HCT116 (cell line): ENCODE measurements around the gene DDX10. TPM values are rescaled to one million over a fixed set of nuclear protein-coding genes. Genes with fewer than 3 reads are reported as not detected.

ENCODE experiments used
- ATAC-seq: fragments of 200-7000 bp; cut with Tn5 transposase; 2 replicates; pipeline ENCODE4 v1.9.1; 2020; ENCODE audit warnings: mild to moderate bottlenecking, moderate library complexity
- BruUV-seq: library from RNA; stranded (reverse); fragments of 400-500 nt; replicated peaks from 2 replicates; lab custom pipeline; 2021; lab: Mats Ljungman, UMichigan
- CTCF ChIA-PET: fragments of 300-600 bp; sonication (Branson Sonifier 250); formaldehyde crosslinking; loops from one replicate; lab custom pipeline; 2021; ENCODE audit warnings: antibody characterized with exemption; lab: Charles Lee
- POLR2A ChIA-PET: fragments of 300-600, 350-600 bp; sonication (Branson Sonifier 250); formaldehyde crosslinking; loops from one replicate; lab custom pipeline; 2021; ENCODE audit warnings: antibody characterized with exemption; lab: Charles Lee
- RAD21 ChIA-PET, 2 experiments: fragments of 300-600 bp; sonication (Branson Sonifier 250); formaldehyde crosslinking; loops; one replicate each; lab custom pipeline; 2023; ENCODE audit warnings: low total read pairs in 2 of 2; ENCODE audit not compliant: uncharacterized antibody in 2 of 2, unreplicated experiment in 2 of 2, low non-redundant PET in 1 of 2; lab: Charles Lee
- DNase-seq: peaks from one replicate; pipeline ENCODE4 v3.0.0-alpha.2; 2010; ENCODE audit warnings: low read depth, low spot score
- H2AFZ ChIP-seq: fragments of 200-600 bp; shearing (Covaris generic), sonication (generic); 2 replicates; pipeline ENCODE4 v1.6.1; 2017; ENCODE audit warnings: low read depth, mixed run types, mixed read lengths, antibody characterized with exemption, low read length; ENCODE audit not compliant: poor library complexity, severe bottlenecking
- H3K27ac ChIP-seq: 2 replicates; pipeline ENCODE4 v1.5.1; 2012; ENCODE audit warnings: low read depth, low read length
- H3K27me3 ChIP-seq: fragments of 200-600 bp; sonication (generic); 2 replicates; pipeline ENCODE4 v1.6.1; 2016; ENCODE audit warnings: mixed run types, low read length, mixed read lengths; ENCODE audit not compliant: insufficient read depth
- H3K36me3 ChIP-seq, 2 experiments: fragments of 200-500 bp in 1 of 2; fragments of 200-600 bp in 1 of 2; sonication (Bioruptor generic) in 1 of 2; sonication (generic) in 1 of 2; 2 replicates each; pipeline versions ENCODE4 v1.5.1 to v1.6.1; 2014 to 2016; ENCODE audit warnings: low read length in 2 of 2, inconsistent platforms in 1 of 2, mixed read lengths in 1 of 2, mixed run types in 1 of 2; ENCODE audit not compliant: insufficient read depth in 2 of 2, control insufficient read depth in 1 of 2
- H3K4me1 ChIP-seq, 2 experiments: fragments of 200-600 bp in 1 of 2; sonication (generic) in 1 of 2; 2 replicates each; pipeline versions ENCODE4 v1.5.1 to v1.6.1; 2012 to 2017; ENCODE audit warnings: low read length in 2 of 2, inconsistent platforms in 1 of 2, mild to moderate bottlenecking in 1 of 2, mixed read lengths in 1 of 2, mixed run types in 1 of 2, moderate library complexity in 1 of 2; ENCODE audit not compliant: insufficient read depth in 2 of 2, control insufficient read depth in 1 of 2
- H3K4me2 ChIP-seq: fragments of 200-600 bp; sonication (generic); 2 replicates; pipeline ENCODE4 v1.6.1; 2017; ENCODE audit warnings: mixed run types, low read length, mixed read lengths
- H3K4me3 ChIP-seq, 2 experiments: fragments of 200-600 bp in 1 of 2; sonication (generic) in 1 of 2; replicated peaks in 1 of 2; 2 replicates each; pipeline ENCODE4 v1.5.1; 2011 to 2016; ENCODE audit warnings: low read length in 2 of 2, control low read depth in 1 of 2, low read depth in 1 of 2, mild to moderate bottlenecking in 1 of 2, mixed read lengths in 1 of 2, mixed run types in 1 of 2
- H3K79me2 ChIP-seq: fragments of 200-600 bp; sonication (generic); 2 replicates; pipeline ENCODE4 v1.6.1; 2017; ENCODE audit warnings: mild to moderate bottlenecking, mixed run types, low read length, moderate library complexity, mixed read lengths; ENCODE audit not compliant: insufficient read depth
- H3K9ac ChIP-seq: fragments of 200-600 bp; sonication (generic); 2 replicates; pipeline ENCODE4 v1.6.1; 2016; ENCODE audit warnings: low read length, mixed read lengths
- H3K9me2 ChIP-seq: fragments of 200-600 bp; sonication (generic), shearing (Covaris generic); 2 replicates; pipeline ENCODE4 v1.6.1; 2017; ENCODE audit warnings: mixed run types, mild to moderate bottlenecking, moderate library complexity; ENCODE audit not compliant: insufficient read depth
- H3K9me3 ChIP-seq, 2 experiments: fragments of 200-500 bp in 1 of 2; fragments of 200-600 bp in 1 of 2; sonication (Bioruptor generic) in 1 of 2; sonication (generic) in 1 of 2; 2 replicates each; pipeline ENCODE4 v1.6.1; 2014 to 2017; ENCODE audit warnings: low read length in 2 of 2, mixed read lengths in 2 of 2, inconsistent platforms in 1 of 2, low read depth in 1 of 2, mild to moderate bottlenecking in 1 of 2, mixed run types in 1 of 2, moderate library complexity in 1 of 2; ENCODE audit not compliant: control insufficient read depth in 1 of 2, insufficient read depth in 1 of 2
- H4K20me1 ChIP-seq: fragments of 200-600 bp; sonication (generic), shearing (Covaris generic); 2 replicates; pipeline ENCODE4 v1.6.1; 2017; ENCODE audit warnings: mixed run types, mild to moderate bottlenecking, moderate library complexity; ENCODE audit not compliant: insufficient read depth
- EGR1 ChIP-seq: IDR thresholded peaks from 2 replicates; pipeline ENCODE4 v1.6.1; 2012; ENCODE audit warnings: low read depth
- POLR2A ChIP-seq: IDR thresholded peaks from 2 replicates; pipeline ENCODE4 v1.7.0; 2011; ENCODE audit warnings: borderline replicate concordance; ENCODE audit not compliant: insufficient read depth, insufficient read length; ENCODE audit errors: extremely low read depth
- RAD21 ChIP-seq: IDR thresholded peaks from 2 replicates; pipeline ENCODE4 v1.6.1; 2012; ENCODE audit warnings: low read depth, mild to moderate bottlenecking
- SP1 ChIP-seq: IDR thresholded peaks from 2 replicates; pipeline ENCODE4 v1.6.1; 2012; ENCODE audit warnings: low read depth
- TCF7L2 ChIP-seq: IDR thresholded peaks from 2 replicates; pipeline ENCODE4 v1.7.0; 2011; ENCODE audit warnings: borderline replicate concordance, inconsistent platforms; ENCODE audit not compliant: insufficient read depth, insufficient read length; ENCODE audit errors: extremely low read depth
- YY1 ChIP-seq: IDR thresholded peaks from 2 replicates; pipeline ENCODE4 v1.6.1; 2011; ENCODE audit warnings: low read length, low read depth, moderate library complexity, mild to moderate bottlenecking; ENCODE audit not compliant: insufficient replicate concordance; ENCODE audit errors: extremely low read depth
- ZFX ChIP-seq: fragments of 450-650 bp; IDR thresholded peaks from 2 replicates; pipeline ENCODE4 v1.6.1; 2017
- intact Hi-C: fragments of 100-400 bp; cut with micrococcal nuclease; formaldehyde crosslinking; loops from 2 replicates; pipeline ENCODE4 v1.10.0; 2022
- total RNA-seq: library from RNA; stranded (reverse); gene quantifications from one replicate; pipeline ENCODE4 v1.2.1, GENCODE V29; 2021; ENCODE audit not compliant: unreplicated experiment

DDX10 gene
- total RNA-seq, 1 experiment from 2014 or later, result 66.5 TPM

- RAD21 ChIA-PET, result interaction anchor here in 1 of 2 experiments (0.7 kb wide), 1 partner anchor 176 kb away, joined by 5 read pairs; no protein-coding TSS in a partner anchor
- H3K9ac ChIP-seq, result no peak overlapping the region
- POLR2A ChIA-PET, result no interaction called here
- H3K36me3 ChIP-seq, result no peaks in the 10 kb centered on the region
- DNase-seq (no peak), ATAC-seq (no peak; the same call in 1 of the 2 replicates)
- H2AFZ ChIP-seq, result no peak overlapping the region
- peaks cover 30 to 42% of the 10 kb centered on the region in 2 experiments for H3K4me1 ChIP-seq
- no TSS peak for BruUV-seq
- no peak overlapping the region for H3K4me2 ChIP-seq
- H3K9me3 ChIP-seq, result no peaks in the 10 kb centered on the region
- H3K4me3 ChIP-seq, result no peak overlapping the region
- H3K79me2 ChIP-seq, result peaks cover 8% of the 10 kb centered on the region; the same call in 1 of the 2 replicates
- CTCF ChIA-PET, result interaction anchor here (0.8 to 1.7 kb wide), 2 partner anchors 7 to 176 kb away, joined by 3 to 7 read pairs; no protein-coding TSS in a partner anchor
- intact Hi-C loops, result loop anchor here (10.0 kb wide), 1 partner anchor 1061 kb away; no protein-coding TSS in a partner anchor
- no peaks in the 10 kb centered on the region for H4K20me1 ChIP-seq
- peak overlapping the region; percentile 75; the same call in 1 of the 2 replicates for H3K27ac ChIP-seq
- no peak for TF ChIP-seq POLR2A
- no peaks in the 10 kb centered on the region for H3K9me2 ChIP-seq
- no peaks in the 10 kb centered on the region for H3K27me3 ChIP-seq
These were observed 209.1 kb downstream of the DDX10 start for GRCh38 chr11:108873941-108874340.

- BruUV-seq, result no TSS peak
- H3K4me2 ChIP-seq, result no peak overlapping the region
These were observed 210.3 kb downstream of the DDX10 start for GRCh38 chr11:108875134-108875533.

More at GRCh38 chr11:108875134-108875533, 210.3 kb downstream of the DDX10 start:
- Histone ChIP-seq H3K4me1 (peaks cover 24 to 38% of the 10 kb centered on the region in 2 experiments), H3K79me2 (peaks cover 8% of the 10 kb centered on the region; the same call in 1 of the 2 replicates), H3K4me3 (no peak overlapping the region), H3K9me2 (no peaks in the 10 kb centered on the region), H3K36me3 (no peaks in the 10 kb centered on the region), H3K9me3 (no peaks in the 10 kb centered on the region)
- CTCF ChIA-PET, result interaction anchor here (1.7 kb wide), 1 partner anchor 177 kb away, joined by 7 read pairs; no protein-coding TSS in a partner anchor
- RAD21 ChIA-PET, result no interaction called here
- TF ChIP-seq TCF7L2 (no peak), ZFX (no peak), EGR1 (no peak), SP1 (no peak), YY1 (no peak), POLR2A (no peak), RAD21 (no peak)
- TF ChIP-seq, all 23 proteins: peak for 0
- Histone ChIP-seq H3K27ac (peak overlapping the region; percentile 75), H3K27me3 (no peaks in the 10 kb centered on the region), H2AFZ (no peak overlapping the region), H4K20me1 (no peaks in the 10 kb centered on the region), H3K9ac (no peak overlapping the region)
- POLR2A ChIA-PET, result interaction anchor here (0.6 to 1.4 kb wide), 2 partner anchors 10 to 209 kb away, joined by 3 to 6 read pairs; no protein-coding TSS in a partner anchor
- intact Hi-C loops, result loop anchor here (10.0 kb wide), 1 partner anchor 1060 kb away; no protein-coding TSS in a partner anchor
- no peak for ATAC-seq
- no peak for DNase-seq
